Measurements from ENCODE around the gene RAB44.
"Not testable (repeated sequence)": the region's sequence is repeated elsewhere in the genome, so short reads cannot be mapped to it uniquely, and the experiment has no call there.

RAB44 gene

DNA sequence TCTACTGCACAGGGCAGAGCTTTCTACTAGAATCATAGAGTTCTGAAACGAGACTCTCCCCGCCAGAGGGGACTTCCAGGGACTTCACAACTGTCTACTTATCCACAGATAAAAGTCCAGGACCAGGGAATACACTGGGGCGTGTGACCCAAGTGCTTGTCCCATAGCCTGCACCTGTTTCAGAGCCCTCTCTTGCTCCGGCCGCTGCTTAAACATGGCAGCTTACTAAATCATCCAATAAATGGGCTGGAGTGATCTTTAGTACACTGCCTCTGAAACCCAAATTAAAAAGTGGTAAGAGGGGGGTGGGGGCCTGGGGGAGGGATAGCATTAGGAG lies 8.9 kb upstream of the RAB44 start:
- FAIRE-seq = no peak

DNA sequence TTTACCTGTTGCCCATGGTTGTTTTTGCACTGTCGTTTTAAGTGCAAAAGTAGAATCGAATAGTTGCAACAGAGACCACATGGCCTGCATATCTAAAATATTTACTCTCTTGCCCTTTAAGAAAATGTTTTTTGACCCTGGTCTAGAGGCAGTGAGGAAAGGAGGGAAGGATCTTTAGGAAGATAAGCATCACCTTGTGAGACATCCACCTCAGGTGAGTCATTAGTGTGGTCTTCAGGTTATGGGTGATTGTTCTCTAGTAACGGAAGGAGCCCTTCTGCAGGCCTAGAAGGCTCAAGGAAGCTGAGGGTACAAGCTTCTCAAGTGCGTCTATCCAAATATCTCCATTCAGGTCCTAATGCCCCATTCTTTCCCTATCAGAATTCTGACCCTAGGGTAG lies 6.6 kb upstream of the RAB44 start:
- FAIRE-seq = no peak

- FAIRE-seq = no peak
Observed at GRCh38 chr6:36691612-36692011, 6.0 kb upstream of the RAB44 start.

GRCh38 chr6:36692220-36692619 lies 5.4 kb upstream of the RAB44 start:
- FAIRE-seq = no peak

- FAIRE-seq = no peak
Observed at GRCh38 chr6:36692861-36693702, 4.5 kb upstream of the RAB44 start.

GRCh38 chr6:36694616-36695015 lies 3.0 kb upstream of the RAB44 start:
- FAIRE-seq = no peak

DNA sequence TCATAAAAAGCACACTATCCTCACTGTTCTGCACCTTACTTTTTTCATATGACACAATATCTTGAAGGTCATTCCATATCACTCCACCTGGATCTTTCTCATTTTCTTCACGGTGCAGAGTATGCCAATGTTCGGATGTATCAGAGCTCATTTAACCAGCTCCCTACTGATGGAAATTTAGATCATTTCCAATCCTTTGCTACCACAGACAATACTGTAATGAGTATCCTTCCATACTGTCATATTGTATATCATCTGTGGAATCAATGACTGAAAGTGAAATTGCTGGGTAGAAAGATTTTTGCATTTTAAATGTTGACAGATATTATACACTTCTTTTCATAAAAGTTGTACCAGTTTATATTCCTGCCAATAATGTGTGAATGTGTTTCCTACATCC lies 2.2 kb upstream of the RAB44 start:
- FAIRE-seq = no peak

DNA sequence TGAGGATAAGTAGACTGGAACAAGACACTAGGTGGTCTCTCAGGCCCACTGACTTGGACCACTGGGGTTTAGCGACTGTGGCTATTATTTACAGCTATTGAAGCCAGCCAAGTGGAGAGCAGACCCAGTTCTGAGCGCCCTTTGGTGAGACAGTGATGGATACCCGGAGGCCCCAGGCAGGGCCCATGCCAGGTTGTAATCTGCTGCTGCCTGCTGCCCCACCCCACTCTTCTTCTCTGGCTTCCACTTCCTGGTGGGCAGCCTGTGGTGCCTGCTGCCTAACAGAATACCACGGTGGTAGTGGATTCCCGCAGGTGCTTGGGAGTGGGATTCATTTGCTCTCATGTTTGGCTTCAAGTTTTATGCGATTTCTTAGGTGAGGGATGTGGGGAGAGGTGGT lies 570 bp downstream of the RAB44 start:
- no peak for FAIRE-seq

DNA sequence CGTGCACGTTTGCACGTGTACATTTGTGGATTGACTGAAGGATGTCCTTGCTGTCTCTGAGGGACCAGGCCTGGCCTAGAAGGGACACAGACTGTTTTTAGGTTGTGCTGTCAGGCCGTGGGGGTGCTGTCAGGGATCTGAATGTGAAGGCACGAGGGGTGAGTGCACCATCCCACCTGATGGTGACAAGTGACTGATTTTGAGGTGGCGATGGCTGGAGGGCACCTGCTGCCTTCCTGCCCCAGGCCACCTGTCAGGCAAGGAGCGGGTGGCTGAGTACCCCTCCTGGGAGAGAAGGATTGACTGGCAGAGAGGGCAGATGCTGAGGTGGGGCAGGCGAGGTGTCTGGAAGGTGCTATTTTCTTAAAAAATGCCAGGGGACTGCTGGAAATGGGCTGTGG lies 1.2 kb downstream of the RAB44 start:
- FAIRE-seq = no peak

GRCh38 chr6:36699348-36699747 lies 1.7 kb downstream of the RAB44 start:
- no peak for FAIRE-seq

DNA sequence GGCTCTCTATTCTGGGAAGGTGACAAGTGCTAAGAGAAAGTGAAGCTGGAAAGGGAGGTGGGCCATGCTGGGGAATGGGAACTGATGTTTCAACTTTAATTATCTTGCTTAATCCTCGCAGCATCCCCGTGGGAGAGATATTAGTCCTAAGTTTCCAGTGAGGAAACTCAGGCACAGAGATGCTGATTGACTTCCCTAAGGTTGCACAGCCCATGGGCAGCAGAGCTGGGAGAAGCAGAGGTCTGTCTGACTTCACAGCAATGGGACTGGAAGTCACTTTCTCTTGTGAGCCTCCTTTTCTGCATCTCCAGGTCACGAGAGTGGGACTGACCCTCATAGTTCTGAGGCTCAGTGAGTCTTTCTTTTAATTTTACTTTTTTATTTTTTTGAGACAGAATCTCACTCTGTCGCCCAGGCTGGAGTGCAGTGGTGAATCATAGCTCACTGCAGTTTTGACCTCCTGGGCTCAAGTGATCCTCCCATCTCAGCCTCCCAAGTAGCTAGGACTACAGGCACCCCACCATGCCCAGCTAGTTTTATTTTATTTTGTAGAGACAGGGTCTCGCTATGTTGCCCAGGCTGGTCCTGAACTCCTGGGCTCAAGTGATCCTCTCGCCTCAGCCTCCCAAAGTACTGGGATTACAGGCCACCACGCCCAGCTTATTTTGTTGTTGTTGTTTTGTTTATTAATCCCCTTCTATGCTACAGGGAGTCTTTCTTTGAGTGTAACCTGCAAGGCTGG lies 2.6 kb downstream of the RAB44 start:
- FAIRE-seq = no peak

- no peak for FAIRE-seq
Observed at GRCh38 chr6:36700831-36701230, 3.2 kb downstream of the RAB44 start.

DNA sequence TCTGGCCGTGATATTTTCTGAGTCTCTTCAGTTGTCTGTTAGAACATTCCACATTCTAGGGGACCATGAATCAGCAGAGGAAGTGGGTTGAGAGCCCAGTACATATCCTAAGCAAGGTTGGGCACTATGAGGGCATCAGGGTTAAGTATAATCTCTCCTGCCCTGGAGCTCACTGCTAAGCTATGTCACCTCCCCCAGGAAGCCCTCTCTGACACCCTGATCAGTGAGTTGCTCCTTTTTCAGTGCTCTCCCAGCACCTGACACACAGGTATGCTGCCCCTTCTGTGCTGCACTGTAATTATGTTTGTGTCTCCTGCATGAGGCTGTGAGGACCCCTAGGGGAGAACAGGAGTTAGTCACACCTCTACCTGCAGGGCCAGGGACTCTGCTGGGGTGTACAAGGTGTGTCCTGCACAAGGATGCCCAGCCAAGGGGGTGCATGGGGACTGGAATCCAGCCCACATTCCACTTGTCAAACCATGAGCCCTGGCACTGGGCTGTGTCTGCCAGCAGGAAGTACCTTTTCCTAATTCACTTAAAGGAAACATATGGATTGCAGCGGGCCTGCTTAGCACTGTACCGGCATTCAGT lies 3.9 kb downstream of the RAB44 start:
- no peak for FAIRE-seq

GRCh38 chr6:36702656-36703055 lies 5.0 kb downstream of the RAB44 start:
- FAIRE-seq = no peak

DNA sequence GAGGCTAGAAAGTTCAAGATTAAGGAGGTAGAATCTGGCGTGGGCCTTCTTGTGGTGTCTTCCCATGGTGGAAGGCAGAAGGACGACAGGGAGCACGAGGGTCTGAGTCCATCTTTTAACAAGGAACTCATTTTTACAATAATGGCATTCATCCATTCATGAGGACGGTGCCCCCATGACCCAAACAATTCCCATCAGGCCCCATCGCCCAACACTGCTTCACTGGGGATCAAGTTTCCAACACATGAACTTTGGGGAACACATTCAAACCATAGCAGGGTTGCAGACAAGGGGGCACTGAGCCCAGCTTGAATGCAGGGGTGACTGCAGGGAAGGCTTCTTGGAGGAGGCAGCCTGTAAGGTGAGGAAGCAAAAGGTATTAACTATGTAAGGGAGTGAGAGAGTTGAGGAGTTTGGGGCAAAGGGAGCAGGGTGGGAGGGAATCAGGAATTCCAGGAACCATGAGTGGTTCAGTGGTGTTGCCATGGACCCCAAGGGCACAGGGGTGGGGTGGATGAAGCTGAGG lies 5.5 kb downstream of the RAB44 start:
- no peak for FAIRE-seq

- no peak for FAIRE-seq
Observed at GRCh38 chr6:36703982-36704381, 6.4 kb downstream of the RAB44 start.

GRCh38 chr6:36704961-36705577 lies 7.4 kb downstream of the RAB44 start:
- not testable (repeated sequence) for FAIRE-seq

DNA sequence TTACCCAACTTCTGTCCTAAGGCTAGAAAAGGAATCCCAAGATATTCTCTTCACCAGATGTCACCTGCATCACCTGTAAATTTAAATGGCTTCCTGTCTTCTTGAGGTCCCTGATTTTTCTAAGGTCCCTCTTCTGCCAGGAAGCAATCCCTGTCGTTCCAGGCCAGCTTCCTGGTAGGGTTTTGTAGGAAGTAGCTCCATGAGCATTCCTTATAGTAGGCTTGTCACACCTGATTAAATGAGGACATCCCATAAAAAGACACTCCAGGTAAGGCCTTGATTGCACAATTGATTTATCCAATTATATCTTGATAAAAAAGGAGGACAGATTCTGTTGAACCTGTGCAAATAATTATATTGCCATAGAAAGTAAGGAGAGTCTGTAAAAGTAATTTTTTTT lies 8.7 kb downstream of the RAB44 start:
- FAIRE-seq = no peak

DNA sequence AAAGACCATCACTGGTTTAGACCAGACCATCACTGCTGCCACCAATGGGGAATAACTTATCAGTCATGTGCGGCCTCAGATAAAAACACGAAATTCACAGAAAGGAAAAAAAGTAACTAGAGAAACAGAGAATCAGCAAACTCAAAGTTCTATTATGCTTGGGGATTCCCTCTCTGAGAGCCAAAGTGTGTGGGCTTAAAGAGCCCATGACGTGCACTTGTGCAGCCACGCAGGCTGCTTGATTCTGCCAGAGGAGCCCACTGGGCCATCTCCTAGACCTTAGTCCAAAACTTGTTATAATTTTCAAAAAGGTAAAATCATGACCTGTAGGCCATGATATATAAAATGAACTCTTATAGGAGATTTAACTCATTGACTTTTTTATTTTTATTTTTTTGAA lies 15.2 kb downstream of the RAB44 start:
- FAIRE-seq = no peak

GRCh38 chr6:36713846-36714245 lies 16.2 kb downstream of the RAB44 start:
- no peak for FAIRE-seq

GRCh38 chr6:36714511-36714910 lies 16.9 kb downstream of the RAB44 start:
- FAIRE-seq = no peak

DNA sequence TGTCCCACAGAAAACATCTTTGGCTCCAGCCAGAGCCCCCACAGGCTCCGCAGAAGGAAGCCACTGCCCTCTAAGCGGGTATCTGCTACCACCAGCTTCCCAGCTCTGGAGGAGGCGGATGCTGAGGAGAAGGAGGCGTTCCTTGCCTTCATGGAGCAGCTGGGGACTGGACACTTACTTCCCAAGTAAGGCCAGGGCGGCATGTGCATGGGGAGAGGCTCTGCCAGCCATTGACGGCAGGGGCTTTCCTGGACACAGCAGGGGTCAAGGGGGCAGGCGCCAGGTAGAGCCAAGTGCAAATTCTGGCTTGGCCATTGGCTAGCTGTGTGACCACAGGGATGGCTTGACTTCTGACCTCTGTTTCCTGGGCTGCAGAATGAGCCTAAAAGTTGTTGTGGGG lies 17.8 kb downstream of the RAB44 start:
- no peak for FAIRE-seq

DNA sequence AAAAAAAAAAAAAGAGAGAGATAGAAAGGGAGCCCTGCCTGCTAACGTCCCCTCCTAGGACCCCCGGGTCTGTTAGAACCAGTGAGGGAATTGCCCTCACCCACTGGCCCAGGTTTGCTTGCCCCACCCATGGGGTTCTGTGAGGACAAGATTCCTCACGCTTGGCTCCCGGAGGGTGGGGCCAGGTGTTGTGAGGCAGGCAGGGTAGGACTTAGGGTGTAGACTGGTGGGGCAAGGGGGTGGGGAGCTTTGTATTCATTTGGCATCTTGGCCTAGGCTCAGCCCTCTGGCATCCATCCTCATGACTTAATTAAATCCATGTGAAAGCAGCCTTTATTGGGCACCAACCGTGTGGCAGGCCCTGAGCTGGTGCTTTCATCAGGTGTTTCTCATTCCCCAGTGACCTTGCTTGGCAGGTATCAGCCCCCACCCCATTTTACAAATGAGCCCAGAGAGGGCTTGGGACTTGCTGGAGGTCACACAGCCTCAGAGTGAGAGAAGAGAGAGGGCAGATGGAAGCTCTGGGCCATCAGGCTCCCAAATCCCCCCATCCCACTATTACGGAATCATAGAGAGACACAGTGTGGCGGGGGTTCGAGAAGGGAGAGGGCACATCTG lies 19.0 kb downstream of the RAB44 start:
- no peak for FAIRE-seq

Data from colon (tissue), 2 donors.